Measurements from ENCODE around the gene EFCAB11. TPM values are rescaled to one million over a fixed set of nuclear protein-coding genes. Genes with fewer than 3 reads are reported as not detected.

The EFCAB11 gene
- total RNA-seq (14.2 TPM), polyA plus RNA-seq (6.5 TPM)

GRCh38 chr14:89954070-89955021 lies at the start of gene EFCAB11:
TSS of gene EFCAB11 (minus strand) at chr14:89954730. CDS start at chr14:89954660, 70 bp downstream.
- 2% methylated on average over 44 of the region's 44 CpGs for WGBS
- Histone ChIP-seq H3K4me3 (ENCODE audit: low read depth, low read length) (peak within 1 kb of the TSS; percentile 79), H3K27ac (ENCODE audit: low read depth) (peak within 1 kb of the TSS; percentile 11), H3K4me1 (ENCODE audit: insufficient read depth) (no peaks in the 10 kb centered on the region), H3K36me3 (ENCODE audit: insufficient read depth) (no peaks in the 10 kb centered on the region)
- peak; percentile 99 for DNase-seq (ENCODE audit: extremely low spot score)

- WGBS, result 86% methylated on average over 6 of the region's 6 CpGs
- Histone ChIP-seq H3K4me1 (ENCODE audit: insufficient read depth) (no peaks in the 10 kb centered on the region), H3K27ac (ENCODE audit: low read depth) (no peak overlapping the region), H3K4me3 (ENCODE audit: low read depth, low read length) (no peak overlapping the region), H3K36me3 (ENCODE audit: insufficient read depth) (peaks cover 3% of the 10 kb centered on the region)
- DNase-seq (ENCODE audit: extremely low spot score), result no peak
These were observed 49.2 kb upstream of the EFCAB11 start for GRCh38 chr14:90003526-90004307.

GRCh38 chr14:90000935-90001334 lies 46.4 kb upstream of the EFCAB11 start:
- no peak overlapping the region for H3K4me3 ChIP-seq (ENCODE audit: low read depth, low read length)

GRCh38 chr14:89996963-89997362 lies 42.4 kb upstream of the EFCAB11 start:
- Histone ChIP-seq H3K4me3 (ENCODE audit: low read depth, low read length) (no peak overlapping the region), H3K27ac (ENCODE audit: low read depth) (no peak overlapping the region), H3K4me1 (ENCODE audit: insufficient read depth) (no peaks in the 10 kb centered on the region), H3K36me3 (ENCODE audit: insufficient read depth) (peaks cover 5% of the 10 kb centered on the region)
- 93% methylated on average over 1 of the region's 1 CpG for WGBS
- DNase-seq (ENCODE audit: extremely low spot score), result no peak

More at GRCh38 chr14:90000935-90001334, 46.4 kb upstream of the EFCAB11 start:
- WGBS, result 98% methylated on average over 2 of the region's 2 CpGs
- Histone ChIP-seq H3K4me1 (ENCODE audit: insufficient read depth) (no peaks in the 10 kb centered on the region), H3K36me3 (ENCODE audit: insufficient read depth) (peaks cover 3% of the 10 kb centered on the region), H3K27ac (ENCODE audit: low read depth) (no peak overlapping the region)
- DNase-seq (ENCODE audit: extremely low spot score), result no peak

GRCh38 chr14:89992273-89992672 lies 37.7 kb upstream of the EFCAB11 start:
- 93% methylated on average over 3 of the region's 3 CpGs for WGBS
- Histone ChIP-seq H3K36me3 (ENCODE audit: insufficient read depth) (peaks cover 2% of the 10 kb centered on the region), H3K4me3 (ENCODE audit: low read depth, low read length) (no peak overlapping the region), H3K27ac (ENCODE audit: low read depth) (no peak overlapping the region), H3K4me1 (ENCODE audit: insufficient read depth) (no peaks in the 10 kb centered on the region)
- no peak for DNase-seq (ENCODE audit: extremely low spot score)

- 65% methylated on average over 2 of the region's 2 CpGs for WGBS
- Histone ChIP-seq H3K36me3 (ENCODE audit: insufficient read depth) (peaks cover 1% of the 10 kb centered on the region), H3K4me3 (ENCODE audit: low read depth, low read length) (no peak overlapping the region)
These were observed 36.2 kb upstream of the EFCAB11 start for GRCh38 chr14:89990623-89991275.

GRCh38 chr14:89990218-89990617 lies 35.7 kb upstream of the EFCAB11 start:
- Histone ChIP-seq H3K27ac (ENCODE audit: low read depth) (no peak overlapping the region), H3K4me1 (ENCODE audit: insufficient read depth) (no peaks in the 10 kb centered on the region), H3K4me3 (ENCODE audit: low read depth, low read length) (no peak overlapping the region), H3K36me3 (ENCODE audit: insufficient read depth) (no peaks in the 10 kb centered on the region)
- no peak for DNase-seq (ENCODE audit: extremely low spot score)
- 92% methylated on average over 5 of the region's 5 CpGs for WGBS

More at GRCh38 chr14:89990623-89991275, 36.2 kb upstream of the EFCAB11 start:
- DNase-seq (ENCODE audit: extremely low spot score), result no peak
- Histone ChIP-seq H3K4me1 (ENCODE audit: insufficient read depth) (no peaks in the 10 kb centered on the region), H3K27ac (ENCODE audit: low read depth) (no peak overlapping the region)

- H3K4me3 ChIP-seq (ENCODE audit: low read depth, low read length), result no peak overlapping the region
- 94% methylated on average over 5 of the region's 5 CpGs for WGBS
- no peaks in the 10 kb centered on the region for H3K36me3 ChIP-seq (ENCODE audit: insufficient read depth)
- H3K4me1 ChIP-seq (ENCODE audit: insufficient read depth), result no peaks in the 10 kb centered on the region
- no peak overlapping the region for H3K27ac ChIP-seq (ENCODE audit: low read depth)
- DNase-seq (ENCODE audit: extremely low spot score), result no peak
These were observed 34.3 kb upstream of the EFCAB11 start for GRCh38 chr14:89988787-89989186.

- no peak for DNase-seq (ENCODE audit: extremely low spot score)
- Histone ChIP-seq H3K4me1 (ENCODE audit: insufficient read depth) (no peaks in the 10 kb centered on the region), H3K4me3 (ENCODE audit: low read depth, low read length) (no peak overlapping the region), H3K36me3 (ENCODE audit: insufficient read depth) (peaks cover 2% of the 10 kb centered on the region), H3K27ac (ENCODE audit: low read depth) (no peak overlapping the region)
These were observed 32.6 kb upstream of the EFCAB11 start for GRCh38 chr14:89987161-89987475.

- Histone ChIP-seq H3K4me3 (ENCODE audit: low read depth, low read length) (no peak overlapping the region), H3K4me1 (ENCODE audit: insufficient read depth) (no peaks in the 10 kb centered on the region), H3K36me3 (ENCODE audit: insufficient read depth) (peaks cover 2% of the 10 kb centered on the region), H3K27ac (ENCODE audit: low read depth) (no peak overlapping the region)
- DNase-seq (ENCODE audit: extremely low spot score), result no peak
- WGBS, result 80% methylated on average over 5 of the region's 5 CpGs
These were observed 32.1 kb upstream of the EFCAB11 start for GRCh38 chr14:89986462-89987160.

GRCh38 chr14:89983375-89983774 lies 28.8 kb upstream of the EFCAB11 start:
- Histone ChIP-seq H3K4me1 (ENCODE audit: insufficient read depth) (no peaks in the 10 kb centered on the region), H3K27ac (ENCODE audit: low read depth) (no peak overlapping the region), H3K4me3 (ENCODE audit: low read depth, low read length) (no peak overlapping the region), H3K36me3 (ENCODE audit: insufficient read depth) (peaks cover 3% of the 10 kb centered on the region)
- no peak for DNase-seq (ENCODE audit: extremely low spot score)
- WGBS, result 96% methylated on average over 2 of the region's 2 CpGs

- no peak overlapping the region for H3K4me3 ChIP-seq (ENCODE audit: low read depth, low read length)
- H3K4me1 ChIP-seq (ENCODE audit: insufficient read depth), result no peaks in the 10 kb centered on the region
- DNase-seq (ENCODE audit: extremely low spot score), result no peak
- WGBS, result 72% methylated on average over 4 of the region's 4 CpGs
- peaks cover 3% of the 10 kb centered on the region for H3K36me3 ChIP-seq (ENCODE audit: insufficient read depth)
- no peak overlapping the region for H3K27ac ChIP-seq (ENCODE audit: low read depth)
These were observed 24.1 kb upstream of the EFCAB11 start for GRCh38 chr14:89978656-89979055.

- no peak for DNase-seq (ENCODE audit: extremely low spot score)
- WGBS, result 87% methylated on average over 4 of the region's 4 CpGs
- H3K27ac ChIP-seq (ENCODE audit: low read depth), result no peak overlapping the region
- no peak overlapping the region for H3K4me3 ChIP-seq (ENCODE audit: low read depth, low read length)
- no peaks in the 10 kb centered on the region for H3K4me1 ChIP-seq (ENCODE audit: insufficient read depth)
- H3K36me3 ChIP-seq (ENCODE audit: insufficient read depth), result peaks cover 1% of the 10 kb centered on the region
These were observed 23.1 kb upstream of the EFCAB11 start for GRCh38 chr14:89977668-89978067.
